Activated naive CD8-positive, alpha-beta T cell (primary cell): ENCODE results near the gene CNP.
A peak's percentile ranks its signal among the peaks of the same experiment; 100 is the strongest.

Source experiments
- H3K27ac Mint-ChIP-seq: one replicate; pipeline ENCODE4 v1.8.0; 2021; ENCODE audit warnings: mixed read lengths
- H3K27me3 Mint-ChIP-seq: one replicate; pipeline ENCODE4 v1.8.0; 2021; ENCODE audit warnings: mixed read lengths
- H3K36me3 Mint-ChIP-seq: one replicate; pipeline ENCODE4 v1.8.0; 2021; ENCODE audit warnings: mixed read lengths
- H3K4me1 Mint-ChIP-seq: one replicate; pipeline ENCODE4 v1.8.0; 2021; ENCODE audit warnings: low read depth, mixed read lengths
- H3K4me3 Mint-ChIP-seq: one replicate; pipeline ENCODE4 v1.8.0; 2021; ENCODE audit warnings: mild to moderate bottlenecking, mixed read lengths
- H3K9me3 Mint-ChIP-seq: one replicate; pipeline ENCODE4 v1.8.0; 2021; ENCODE audit warnings: low read depth, mixed read lengths

CNP gene

DNA sequence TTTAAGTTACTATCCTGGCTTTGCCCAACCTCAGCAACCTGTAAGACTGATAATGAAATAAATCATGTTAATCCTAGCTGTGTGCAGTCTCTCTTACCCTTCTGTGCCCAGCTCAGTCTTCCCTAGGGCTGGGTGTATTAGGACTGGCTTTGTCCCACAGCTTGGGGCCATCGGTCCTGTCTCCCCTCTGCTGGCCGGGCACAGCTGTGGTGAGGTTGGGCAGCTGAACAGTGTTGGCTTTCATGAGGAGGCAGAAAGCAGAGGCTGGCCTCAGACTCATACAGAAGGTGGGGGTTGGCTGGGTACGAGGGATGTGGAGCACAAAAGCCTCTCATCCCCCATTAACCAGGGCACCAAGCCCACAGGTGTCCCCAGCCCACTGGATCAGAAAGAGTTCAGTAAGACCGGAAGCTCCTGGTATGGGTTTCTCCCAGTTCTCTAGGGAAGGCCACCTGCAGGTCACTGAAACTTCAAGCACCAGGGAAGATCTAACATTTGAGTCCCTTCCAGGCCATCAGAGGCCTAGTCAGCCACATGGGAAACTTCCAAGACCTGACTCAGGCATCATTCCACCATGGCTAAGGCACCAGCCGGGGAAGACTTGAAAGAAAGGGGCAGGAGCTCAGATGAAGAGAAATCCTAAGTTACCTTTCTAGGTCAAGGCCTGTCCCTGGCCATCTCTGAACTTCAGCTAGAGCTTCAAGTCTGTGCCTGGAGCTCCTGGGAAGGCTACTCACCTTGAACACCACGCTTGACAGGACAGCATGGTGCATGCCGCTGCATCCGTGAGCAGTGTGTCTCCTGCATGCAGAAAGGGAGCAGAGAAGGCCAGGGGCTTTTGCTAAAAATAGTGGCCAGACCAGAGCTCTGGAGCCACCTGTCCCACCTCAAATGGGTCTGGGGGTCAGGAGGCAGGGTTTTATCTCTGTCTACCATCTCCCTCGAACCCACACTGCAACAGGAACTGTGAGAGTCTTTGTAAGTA, 8.8 kb downstream of the CNP start:
- Mint-ChIP-seq H3K4me1 (peaks cover 13% of the 10 kb centered on the region), H3K36me3 (peaks cover 5% of the 10 kb centered on the region), H3K9me3 (no peaks in the 10 kb centered on the region), H3K27me3 (no peaks in the 10 kb centered on the region), H3K4me3 (no peak overlapping the region), H3K27ac (no peak overlapping the region)

DNA sequence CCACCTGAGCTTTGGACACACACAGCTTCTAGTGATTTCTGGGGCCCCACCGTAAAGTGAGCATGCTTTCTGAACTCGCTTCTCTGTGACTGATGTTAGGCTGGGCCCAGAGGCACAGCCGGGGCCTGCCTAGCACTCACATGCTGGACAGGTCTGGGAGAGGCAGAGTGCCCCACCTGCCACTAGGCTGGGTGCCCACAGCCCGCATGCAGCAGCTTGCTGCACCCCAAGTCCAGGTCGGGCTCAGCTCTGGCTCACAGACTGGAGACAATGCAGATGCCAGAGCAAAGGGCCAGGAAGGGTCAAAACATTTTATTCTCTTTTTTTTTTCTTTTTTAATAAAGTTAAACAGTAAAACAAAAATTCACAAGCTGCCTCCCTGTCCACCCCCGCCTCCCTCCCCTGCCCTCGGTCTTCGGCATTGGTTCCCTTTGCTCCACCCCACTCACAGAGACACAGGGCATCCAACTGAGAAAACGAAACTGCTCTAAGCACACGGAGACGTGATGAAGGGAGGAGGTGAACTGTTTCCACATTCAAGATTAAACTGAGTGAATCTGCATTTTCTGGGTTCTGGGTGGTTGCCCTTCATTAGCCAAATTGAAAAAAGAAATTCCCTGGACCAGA, 9.7 kb downstream of the CNP start:
- peak overlapping the region; percentile 42 for H3K27ac Mint-ChIP-seq

DNA sequence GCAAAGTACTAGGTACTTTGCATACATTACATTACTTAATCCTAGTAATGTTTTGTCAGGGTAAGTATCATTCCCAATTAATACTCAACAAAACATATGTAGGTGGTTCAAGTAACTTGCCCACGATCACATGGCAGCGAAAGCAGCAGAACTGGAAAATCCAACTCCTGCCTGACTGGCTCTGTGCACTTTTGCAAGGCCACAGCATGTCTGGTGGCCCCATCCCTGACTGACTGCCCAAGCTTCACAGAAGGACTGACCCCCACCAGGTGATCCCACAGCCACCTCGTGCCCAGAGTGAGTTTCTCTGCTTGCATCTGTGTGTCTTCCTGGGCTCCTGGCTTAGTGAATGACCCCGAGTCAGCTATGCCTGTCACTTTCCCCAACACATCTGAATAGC, 11.4 kb downstream of the CNP start:
- Mint-ChIP-seq H3K27ac (no peak overlapping the region), H3K4me3 (no peak overlapping the region), H3K9me3 (no peaks in the 10 kb centered on the region), H3K36me3 (peaks cover 6% of the 10 kb centered on the region), H3K4me1 (peaks cover 3% of the 10 kb centered on the region), H3K27me3 (no peaks in the 10 kb centered on the region)

More for the DNA sequence above, 9.7 kb downstream of the CNP start:
- Mint-ChIP-seq H3K4me1 (peaks cover 6% of the 10 kb centered on the region), H3K9me3 (no peaks in the 10 kb centered on the region), H3K4me3 (no peak overlapping the region), H3K27me3 (no peaks in the 10 kb centered on the region), H3K36me3 (peaks cover 5% of the 10 kb centered on the region)

DNA sequence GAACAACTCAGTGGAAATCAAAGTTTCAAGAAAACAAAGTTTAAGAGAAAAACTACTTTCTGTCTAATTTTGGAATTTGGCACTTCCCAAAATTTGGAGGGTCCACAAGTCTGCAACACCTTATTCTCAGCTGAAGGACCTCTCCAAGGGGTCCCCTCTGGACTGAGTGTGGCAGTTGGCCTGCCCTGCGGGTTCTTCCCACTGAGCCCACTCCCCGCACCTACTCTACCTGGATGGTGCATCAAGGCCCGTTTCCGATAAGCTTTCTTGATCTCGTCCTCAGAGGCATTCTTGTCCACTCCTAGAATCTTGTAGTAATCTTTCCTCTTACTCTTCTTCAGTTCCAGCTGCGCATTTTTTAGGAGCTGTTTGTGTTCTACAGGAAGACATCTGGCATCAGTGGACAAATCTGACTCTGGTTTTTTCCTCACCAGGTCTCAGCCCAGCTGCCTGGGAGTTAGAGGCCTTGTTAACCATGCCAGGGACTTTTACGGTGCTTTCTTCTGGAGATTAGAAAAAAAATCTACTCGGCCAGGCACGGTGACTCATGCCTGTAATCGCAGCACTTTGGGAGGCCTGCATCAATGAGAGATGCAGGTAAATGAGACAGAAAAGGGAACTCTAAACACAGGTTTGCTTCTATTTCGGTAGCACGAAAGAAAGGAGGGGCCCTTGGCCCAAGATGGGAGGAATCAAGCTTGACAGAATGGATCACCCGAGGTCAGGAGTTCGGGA, 15.6 kb downstream of the CNP start:
- Mint-ChIP-seq H3K36me3 (peaks cover 4% of the 10 kb centered on the region), H3K4me1 (no peaks in the 10 kb centered on the region), H3K27ac (no peak overlapping the region), H3K4me3 (no peak overlapping the region), H3K9me3 (no peaks in the 10 kb centered on the region), H3K27me3 (no peaks in the 10 kb centered on the region)

- Mint-ChIP-seq H3K4me3 (no peak overlapping the region), H3K9me3 (no peaks in the 10 kb centered on the region), H3K36me3 (peaks cover 4% of the 10 kb centered on the region), H3K27me3 (no peaks in the 10 kb centered on the region), H3K27ac (no peak overlapping the region), H3K4me1 (no peaks in the 10 kb centered on the region)
These were observed 17.9 kb downstream of the CNP start for GRCh38 chr17:41984454-41984853.

- Mint-ChIP-seq H3K27me3 (no peaks in the 10 kb centered on the region), H3K27ac (peak overlapping the region; percentile 22), H3K9me3 (no peaks in the 10 kb centered on the region), H3K36me3 (peaks cover 4% of the 10 kb centered on the region), H3K4me3 (no peak overlapping the region), H3K4me1 (no peaks in the 10 kb centered on the region)
These were observed 19.3 kb downstream of the CNP start for GRCh38 chr17:41985919-41986318.

- peaks cover 2% of the 10 kb centered on the region for H3K36me3 Mint-ChIP-seq
- no peak overlapping the region for H3K27ac Mint-ChIP-seq
- no peak overlapping the region for H3K4me3 Mint-ChIP-seq
- H3K9me3 Mint-ChIP-seq = no peaks in the 10 kb centered on the region
- H3K4me1 Mint-ChIP-seq = no peaks in the 10 kb centered on the region
- no peaks in the 10 kb centered on the region for H3K27me3 Mint-ChIP-seq
These were observed 20.0 kb downstream of the CNP start for GRCh38 chr17:41986634-41987033.

DNA sequence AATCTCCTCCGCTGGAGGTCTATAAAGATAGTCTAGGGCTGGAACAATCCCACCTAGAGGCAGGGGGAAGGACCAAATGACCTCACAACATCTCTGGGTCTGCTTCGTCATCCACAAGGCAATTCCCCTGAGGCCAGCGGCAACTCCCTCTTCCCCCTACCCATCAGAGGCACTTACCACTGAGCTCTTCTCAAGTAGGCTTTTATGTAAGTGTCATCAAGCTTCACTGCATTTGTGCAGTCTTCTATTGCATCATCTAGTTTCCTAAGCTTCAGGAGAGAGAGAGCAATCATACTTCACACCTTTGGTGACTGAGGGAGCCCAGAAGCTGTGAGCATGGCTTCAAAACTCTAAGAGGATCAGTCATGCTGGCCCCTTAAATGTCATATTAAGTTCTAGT, 21.0 kb downstream of the CNP start:
- Mint-ChIP-seq H3K27me3 (no peaks in the 10 kb centered on the region), H3K4me1 (no peaks in the 10 kb centered on the region), H3K4me3 (no peak overlapping the region), H3K27ac (peak overlapping the region; percentile 80), H3K9me3 (no peaks in the 10 kb centered on the region), H3K36me3 (no peaks in the 10 kb centered on the region)

DNA sequence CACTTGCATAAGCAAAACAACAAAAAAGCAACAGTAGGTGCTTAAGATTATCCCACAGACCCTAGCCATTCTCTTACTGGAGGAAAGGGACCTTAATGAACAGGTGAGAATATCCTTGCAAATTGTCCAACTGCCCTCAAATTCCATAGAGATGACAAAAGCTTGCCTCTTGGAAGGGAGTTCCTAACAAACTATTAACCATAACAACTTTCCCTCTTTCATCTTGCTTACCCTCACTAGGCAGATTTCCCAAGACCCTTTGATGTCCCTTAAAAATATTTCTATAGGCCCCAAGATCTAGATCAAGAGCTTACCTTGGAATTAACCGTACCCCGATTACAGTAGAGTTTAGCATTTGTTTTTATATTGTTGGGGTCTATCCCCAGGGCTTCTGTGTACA, 21.8 kb downstream of the CNP start:
- Mint-ChIP-seq H3K9me3 (no peaks in the 10 kb centered on the region), H3K4me1 (no peaks in the 10 kb centered on the region), H3K27me3 (no peaks in the 10 kb centered on the region), H3K4me3 (no peak overlapping the region), H3K27ac (peak overlapping the region; percentile 29), H3K36me3 (no peaks in the 10 kb centered on the region)

GRCh38 chr17:41989702-41990419, 23.3 kb downstream of the CNP start:
- H3K9me3 Mint-ChIP-seq = no peaks in the 10 kb centered on the region
- no peak overlapping the region for H3K4me3 Mint-ChIP-seq
- no peaks in the 10 kb centered on the region for H3K27me3 Mint-ChIP-seq
- H3K4me1 Mint-ChIP-seq = no peaks in the 10 kb centered on the region
- no peak overlapping the region for H3K27ac Mint-ChIP-seq
- H3K36me3 Mint-ChIP-seq = peaks cover 3% of the 10 kb centered on the region

- Mint-ChIP-seq H3K27me3 (no peaks in the 10 kb centered on the region), H3K4me3 (no peak overlapping the region), H3K36me3 (peaks cover 3% of the 10 kb centered on the region), H3K9me3 (no peaks in the 10 kb centered on the region), H3K4me1 (peaks cover 6% of the 10 kb centered on the region), H3K27ac (no peak overlapping the region)
These were observed 26.0 kb downstream of the CNP start for GRCh38 chr17:41992576-41992975.

- H3K27me3 Mint-ChIP-seq = no peaks in the 10 kb centered on the region
- H3K4me3 Mint-ChIP-seq = no peak overlapping the region
- peaks cover 7% of the 10 kb centered on the region for H3K4me1 Mint-ChIP-seq
- peak overlapping the region; percentile 28 for H3K27ac Mint-ChIP-seq
- H3K36me3 Mint-ChIP-seq = peaks cover 3% of the 10 kb centered on the region
- no peaks in the 10 kb centered on the region for H3K9me3 Mint-ChIP-seq
These were observed 30.2 kb downstream of the CNP start for GRCh38 chr17:41996855-41997164.

DNA sequence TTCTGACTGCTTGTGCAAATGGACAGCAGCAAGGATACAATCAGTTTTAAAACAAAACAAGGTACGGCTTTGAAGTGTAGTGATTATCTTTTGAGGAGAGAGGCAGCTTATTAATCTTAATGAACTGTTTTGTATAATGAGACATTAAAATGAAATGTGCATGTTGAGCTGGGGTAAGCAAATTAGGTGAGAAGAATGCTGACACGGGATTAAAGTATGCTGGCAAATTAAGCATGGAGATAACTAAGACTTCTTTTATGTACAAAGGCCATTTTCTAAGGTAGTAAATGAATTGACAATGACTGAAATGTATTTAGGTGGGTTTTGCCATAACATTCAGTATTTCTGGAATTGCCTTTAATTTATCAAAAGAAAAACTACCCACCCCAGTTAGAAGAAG, 31.9 kb downstream of the CNP start:
- H3K36me3 Mint-ChIP-seq = peaks cover 3% of the 10 kb centered on the region
- H3K9me3 Mint-ChIP-seq = no peaks in the 10 kb centered on the region
- no peaks in the 10 kb centered on the region for H3K27me3 Mint-ChIP-seq
- H3K4me1 Mint-ChIP-seq = peaks cover 9% of the 10 kb centered on the region
- no peak overlapping the region for H3K27ac Mint-ChIP-seq
- H3K4me3 Mint-ChIP-seq = no peak overlapping the region

GRCh38 chr17:42000413-42001133, 34.0 kb downstream of the CNP start:
- H3K4me1 Mint-ChIP-seq = peaks cover 24% of the 10 kb centered on the region
- H3K9me3 Mint-ChIP-seq = no peaks in the 10 kb centered on the region
- H3K4me3 Mint-ChIP-seq = no peak overlapping the region
- H3K27me3 Mint-ChIP-seq = no peaks in the 10 kb centered on the region
- H3K27ac Mint-ChIP-seq = no peak overlapping the region
- H3K36me3 Mint-ChIP-seq = no peaks in the 10 kb centered on the region
